Keratinocyte (primary cell): Measurements from ENCODE around the gene KAT6B.

Experiments used
- EZH2 ChIP-seq: IDR thresholded peaks from one replicate; pipeline ENCODE4 v1.6.1; 2012; ENCODE audit warnings: inconsistent platforms, mild to moderate bottlenecking, low read length, moderate library complexity
- TF ChIP-seq, protein P1 (sequence below), 3 experiments: IDR thresholded peaks in 1 of 3; conservative IDR thresholded peaks in 1 of 3; optimal IDR thresholded peaks in 1 of 3; 2 replicates in 2 of 3; 3 replicates in 1 of 3; pipeline versions ENCODE3 to v1.5.1; 2011; ENCODE audit warnings: low read length in 3 of 3, mild to moderate bottlenecking in 3 of 3, moderate library complexity in 2 of 3, control low read depth in 1 of 3, inconsistent platforms in 1 of 3; ENCODE audit not compliant: insufficient read depth in 2 of 3; ENCODE audit errors: extremely low read depth in 1 of 3

DNA sequence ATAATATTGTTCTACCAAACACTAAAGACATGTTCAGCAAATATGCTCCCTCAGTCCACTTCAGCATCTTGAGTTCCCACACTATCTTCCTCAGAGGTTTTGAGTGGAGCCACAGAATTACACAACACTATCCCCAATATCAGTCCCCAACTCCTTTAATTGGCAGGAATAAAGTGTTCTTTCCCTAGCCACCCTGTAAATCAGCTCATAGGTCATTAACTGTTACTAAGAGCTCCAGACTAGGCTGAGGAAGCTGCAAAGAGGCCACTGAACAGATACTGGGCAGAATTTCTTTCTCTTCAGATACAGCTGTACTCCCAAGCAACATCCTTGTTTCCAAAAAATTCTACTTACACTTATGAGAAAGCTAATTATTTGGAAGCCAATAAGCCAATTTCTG is 11.6 kb upstream of the KAT6B start:
- TF ChIP-seq, protein P1, sequence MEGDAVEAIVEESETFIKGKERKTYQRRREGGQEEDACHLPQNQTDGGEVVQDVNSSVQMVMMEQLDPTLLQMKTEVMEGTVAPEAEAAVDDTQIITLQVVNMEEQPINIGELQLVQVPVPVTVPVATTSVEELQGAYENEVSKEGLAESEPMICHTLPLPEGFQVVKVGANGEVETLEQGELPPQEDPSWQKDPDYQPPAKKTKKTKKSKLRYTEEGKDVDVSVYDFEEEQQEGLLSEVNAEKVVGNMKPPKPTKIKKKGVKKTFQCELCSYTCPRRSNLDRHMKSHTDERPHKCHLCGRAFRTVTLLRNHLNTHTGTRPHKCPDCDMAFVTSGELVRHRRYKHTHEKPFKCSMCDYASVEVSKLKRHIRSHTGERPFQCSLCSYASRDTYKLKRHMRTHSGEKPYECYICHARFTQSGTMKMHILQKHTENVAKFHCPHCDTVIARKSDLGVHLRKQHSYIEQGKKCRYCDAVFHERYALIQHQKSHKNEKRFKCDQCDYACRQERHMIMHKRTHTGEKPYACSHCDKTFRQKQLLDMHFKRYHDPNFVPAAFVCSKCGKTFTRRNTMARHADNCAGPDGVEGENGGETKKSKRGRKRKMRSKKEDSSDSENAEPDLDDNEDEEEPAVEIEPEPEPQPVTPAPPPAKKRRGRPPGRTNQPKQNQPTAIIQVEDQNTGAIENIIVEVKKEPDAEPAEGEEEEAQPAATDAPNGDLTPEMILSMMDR (optimal IDR thresholded peaks at IDR 0.05 in 1 of 3, IDR thresholded peaks at IDR 0.05 in 1 of 3, conservative IDR thresholded peaks at IDR 0.05 in 1 of 3; ENCODE audit: extremely low read depth in 1 of 3, insufficient read depth in 2 of 3, low read length in 3 of 3) = no peak
- TF ChIP-seq EZH2 = no peak
